Lower lobe of right lung (tissue), 2 donors: ENCODE data around the gene OCIAD2. TPM values are rescaled to one million over a fixed set of nuclear protein-coding genes. Genes with fewer than 3 reads are reported as not detected.
"Not testable (repeated sequence)": the region's sequence is repeated elsewhere in the genome, so short reads cannot be mapped to it uniquely, and the experiment has no call there.

Experiments used
- ATAC-seq, 2 donors: fragments of 200-7000 bp; cut with Tn5 transposase; one replicate each; pipeline ENCODE4 v1.9.1; 2020 to 2022; ENCODE audit warnings: mild to moderate bottlenecking in 2 of 2, moderate library complexity in 2 of 2
- DNase-seq: peaks from one replicate; pipeline ENCODE4 v3.0.0-alpha.2; 2020
- H3K27ac ChIP-seq: fragments of 200-600 bp; one replicate; pipeline ENCODE4 v1.8.0; 2022
- H3K27me3 ChIP-seq: fragments of 200-600 bp; one replicate; pipeline ENCODE4 v1.8.0; 2022; ENCODE audit warnings: low read depth
- H3K36me3 ChIP-seq: fragments of 200-600 bp; one replicate; pipeline ENCODE4 v1.8.0; 2022; ENCODE audit warnings: mild to moderate bottlenecking
- H3K4me1 ChIP-seq: fragments of 200-600 bp; one replicate; pipeline ENCODE4 v1.8.0; 2022
- H3K4me3 ChIP-seq: fragments of 200-600 bp; one replicate; pipeline ENCODE4 v1.8.0; 2022; ENCODE audit warnings: mild to moderate bottlenecking
- H3K9me3 ChIP-seq: fragments of 200-600 bp; one replicate; pipeline ENCODE4 v1.8.0; 2022
- CTCF ChIP-seq: fragments of 200-600 bp; IDR thresholded peaks from one replicate; pipeline ENCODE4 v1.8.0; 2022; ENCODE audit warnings: antibody characterized with exemption, mild to moderate bottlenecking
- intact Hi-C: fragments of 100-400 bp; cut with DNase I; formaldehyde crosslinking; loops from one replicate; pipeline ENCODE4 v1.11.0; 2022
- total RNA-seq: library from RNA; stranded (reverse); fragmentation: NEBNext Ultra II Directional; extraction: Animal tissue kit (Norgen Biotek cat#: 25700); gene quantifications from one replicate; pipeline ENCODE4 v1.2.1, GENCODE V29; 2021
- donor health status: DM: no; HTN: yes; CAD: no; lungs with severe emphysema.

OCIAD2 gene
- total RNA-seq, 1 donor from 2014 or later = 29.2 TPM

GRCh38 chr4:48891028-48891619 is 15.4 kb downstream of the OCIAD2 start:
- DNase-seq (no peak), ATAC-seq (no peak)
- Histone ChIP-seq H3K9me3 (no peaks in the 10 kb centered on the region), H3K27ac (no peak overlapping the region), H3K4me1 (no peaks in the 10 kb centered on the region), H3K36me3 (peaks cover 21% of the 10 kb centered on the region), H3K27me3 (no peaks in the 10 kb centered on the region), H3K4me3 (no peak overlapping the region)
- TF ChIP-seq CTCF = no peak
- intact Hi-C loops = no loop called here

- DNase-seq, H3K4me3 ChIP-seq, H3K27me3 ChIP-seq, intact Hi-C loops, H3K4me1 ChIP-seq, ATAC-seq, H3K27ac ChIP-seq, H3K9me3 ChIP-seq: not testable (repeated sequence)
- H3K36me3 ChIP-seq = peaks cover 16% of the 10 kb centered on the region
Measured at GRCh38 chr4:48889750-48890149, 16.8 kb downstream of the OCIAD2 start.

DNA sequence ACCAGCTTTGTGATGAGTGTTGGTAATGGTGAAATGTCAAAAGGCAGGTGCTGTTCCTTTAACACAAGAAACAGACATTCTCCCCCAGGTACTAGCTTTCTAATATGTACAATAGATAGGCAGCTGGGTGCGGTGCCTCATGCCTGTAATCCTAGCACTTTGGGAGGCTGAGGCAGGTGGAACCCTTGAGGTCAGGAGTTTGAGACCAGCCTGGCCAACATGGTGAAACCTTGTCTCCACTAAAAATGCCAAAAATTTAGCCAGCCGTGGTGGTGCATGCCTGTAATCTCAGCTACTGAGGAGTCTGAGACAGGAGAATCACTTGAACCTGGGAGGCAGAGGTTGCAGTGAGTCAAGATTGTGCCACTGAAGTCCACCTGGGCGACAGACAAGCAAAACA is 24.9 kb downstream of the OCIAD2 start:
- DNase-seq, H3K27ac ChIP-seq, H3K4me3 ChIP-seq, H3K27me3 ChIP-seq, H3K36me3 ChIP-seq, H3K9me3 ChIP-seq, intact Hi-C loops, H3K4me1 ChIP-seq, ATAC-seq: not testable (repeated sequence)

DNA sequence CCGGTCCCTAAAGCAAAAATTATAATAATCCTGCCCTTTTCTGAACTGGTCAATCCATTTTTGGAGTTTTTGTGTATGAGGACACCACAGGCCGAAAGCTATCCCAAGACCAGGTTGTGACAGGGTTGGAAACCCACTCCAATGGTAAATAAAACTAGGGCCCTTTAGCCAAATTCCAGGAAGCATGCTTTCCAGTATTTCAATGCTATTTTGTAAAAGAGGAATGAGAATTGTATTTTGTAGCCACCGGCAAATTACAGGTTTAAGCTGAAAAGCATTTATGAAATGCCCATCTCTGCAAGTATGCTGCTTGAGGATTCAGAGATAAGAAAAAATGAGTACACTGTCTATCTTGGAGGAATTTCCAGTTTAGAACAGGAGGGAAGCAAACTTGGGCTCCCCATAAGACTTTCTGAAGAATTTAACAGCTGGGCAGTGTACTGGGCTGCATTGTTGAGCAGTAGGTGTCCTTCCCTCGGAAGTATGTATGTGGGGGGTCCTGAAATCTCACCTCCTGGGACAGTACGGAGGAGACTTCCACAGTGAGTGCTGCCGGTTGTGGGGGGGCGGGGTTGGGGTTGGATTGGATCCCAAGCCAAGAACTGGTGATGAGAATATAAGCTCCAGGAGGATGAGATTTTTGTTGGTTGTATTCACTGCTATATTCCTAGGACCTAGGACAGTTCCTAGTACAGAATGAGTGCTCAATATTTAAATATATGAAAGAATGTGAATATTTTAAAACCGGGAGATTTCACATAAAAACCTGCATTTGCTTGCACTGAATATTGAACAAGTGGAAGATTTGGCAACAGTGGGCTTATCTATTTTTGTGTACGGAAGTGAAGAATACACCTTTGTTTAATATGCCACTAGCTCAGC is 26.8 kb downstream of the OCIAD2 start:
- ATAC-seq = no peak
- no peak for TF ChIP-seq CTCF
- Histone ChIP-seq H3K27me3 (no peaks in the 10 kb centered on the region), H3K4me1 (no peaks in the 10 kb centered on the region), H3K9me3 (no peaks in the 10 kb centered on the region), H3K27ac (no peak overlapping the region), H3K4me3 (no peak overlapping the region), H3K36me3 (no peaks in the 10 kb centered on the region)
- intact Hi-C loops = no loop called here
- DNase-seq = no peak

- no peak for TF ChIP-seq CTCF
- Histone ChIP-seq H3K4me1 (no peaks in the 10 kb centered on the region), H3K27me3 (no peaks in the 10 kb centered on the region), H3K4me3 (no peak overlapping the region), H3K27ac (no peak overlapping the region), H3K36me3 (no peaks in the 10 kb centered on the region), H3K9me3 (no peaks in the 10 kb centered on the region)
- intact Hi-C loops = no loop called here
- DNase-seq = no peak
- no peak for ATAC-seq
Measured at GRCh38 chr4:48877827-48878535, 28.6 kb downstream of the OCIAD2 start.

GRCh38 chr4:48864696-48865095 is 41.9 kb downstream of the OCIAD2 start:
- intact Hi-C loops, ATAC-seq, DNase-seq, H3K4me3 ChIP-seq, H3K27ac ChIP-seq, H3K4me1 ChIP-seq, H3K27me3 ChIP-seq, H3K9me3 ChIP-seq: not testable (repeated sequence)
- peaks cover 16% of the 10 kb centered on the region for H3K36me3 ChIP-seq

GRCh38 chr4:48863728-48864127 is 42.8 kb downstream of the OCIAD2 start:
- no peaks in the 10 kb centered on the region for H3K27me3 ChIP-seq
- no peak overlapping the region for H3K4me3 ChIP-seq
- intact Hi-C loops = no loop called here
- no peak for TF ChIP-seq CTCF
- peaks cover 20% of the 10 kb centered on the region for H3K36me3 ChIP-seq
- H3K27ac ChIP-seq = no peak overlapping the region
- ATAC-seq (no peak), DNase-seq (no peak)
- H3K4me1 ChIP-seq = no peaks in the 10 kb centered on the region
- peaks cover 4% of the 10 kb centered on the region for H3K9me3 ChIP-seq
